GM19328 (cell line): ENCODE data around the gene THBS2.
"Not testable (repeated sequence)": the region's sequence is repeated elsewhere in the genome, so short reads cannot be mapped to it uniquely, and the experiment has no call there.

Experiments used
- ATAC-seq: cut with Tn5 transposase; IDR thresholded peaks from one replicate; pipeline ENCODE4 v1.9.1; 2021; ENCODE audit warnings: mild to moderate bottlenecking, moderate library complexity; ENCODE audit not compliant: unreplicated experiment

The THBS2 gene

GRCh38 chr6:169188051-169188470, 65.6 kb downstream of the THBS2 start:
- no peak for ATAC-seq

- ATAC-seq = no peak
Measured at GRCh38 chr6:169186496-169187169, 67.0 kb downstream of the THBS2 start.

- ATAC-seq = no peak
Measured at GRCh38 chr6:169185692-169186485, 67.8 kb downstream of the THBS2 start.

GRCh38 chr6:169185011-169185521, 68.6 kb downstream of the THBS2 start:
- ATAC-seq = no peak

GRCh38 chr6:169184419-169184818, 69.2 kb downstream of the THBS2 start:
- ATAC-seq = no peak

GRCh38 chr6:169183233-169183632, 70.4 kb downstream of the THBS2 start:
- no peak for ATAC-seq

GRCh38 chr6:169179831-169180230, 73.8 kb downstream of the THBS2 start:
- ATAC-seq = not testable (repeated sequence)

- ATAC-seq = no peak
Measured at GRCh38 chr6:169177516-169178166, 76.0 kb downstream of the THBS2 start.

- no peak for ATAC-seq
Measured at GRCh38 chr6:169176361-169176991, 77.2 kb downstream of the THBS2 start.

GRCh38 chr6:169175360-169175887, 78.2 kb downstream of the THBS2 start:
- ATAC-seq = no peak

GRCh38 chr6:169174516-169175359, 78.9 kb downstream of the THBS2 start:
- no peak for ATAC-seq

GRCh38 chr6:169173532-169174268, 79.9 kb downstream of the THBS2 start:
- no peak for ATAC-seq

- no peak for ATAC-seq
Measured at GRCh38 chr6:169172946-169173345, 80.7 kb downstream of the THBS2 start.

- no peak for ATAC-seq
Measured at GRCh38 chr6:169172456-169172855, 81.2 kb downstream of the THBS2 start.

GRCh38 chr6:169171951-169172350, 81.7 kb downstream of the THBS2 start:
- no peak for ATAC-seq

- no peak for ATAC-seq
Measured at GRCh38 chr6:169171016-169171415, 82.6 kb downstream of the THBS2 start.

- no peak for ATAC-seq
Measured at GRCh38 chr6:169170583-169170955, 83.1 kb downstream of the THBS2 start.

GRCh38 chr6:169169941-169170582, 83.6 kb downstream of the THBS2 start:
- ATAC-seq = no peak

GRCh38 chr6:169169375-169169774, 84.3 kb downstream of the THBS2 start:
- ATAC-seq = no peak
